Ramos (cell line): ENCODE results near the gene NUP107.

Experiments used
- in situ Hi-C: fragments of 300-500 bp; cut with MboI; formaldehyde crosslinking; loops from one replicate; pipeline ENCODE4 v1.14.3; 2022; ENCODE audit warnings: low sequenced_read_pairs; ENCODE audit not compliant: unreplicated experiment

The NUP107 gene

GRCh38 chr12:68686595-68687521 is at the start of gene NUP107:
TSS of gene NUP107 (plus strand) at chr12:68686978. CDS start at chr12:68687066, 88 bp downstream.
- in situ Hi-C loops: loop anchor here (25.0 kb wide), 1 partner anchor 325 kb away; no protein-coding TSS in a partner anchor

GRCh38 chr12:68637439-68637838 is 49.3 kb upstream of the NUP107 start:
- in situ Hi-C loops: loop anchor here (10.0 kb wide), 1 partner anchor 167 kb away; the partner anchor contains the start of gene MDM2

- in situ Hi-C loops: loop anchor here (10.0 kb wide), 1 partner anchor 167 kb away; the partner anchor contains the start of gene MDM2
Observed at GRCh38 chr12:68638171-68638570, 48.6 kb upstream of the NUP107 start.

- in situ Hi-C loops: loop anchor here (10.0 kb wide), 1 partner anchor 166 kb away; the partner anchor contains the start of gene MDM2
Observed at GRCh38 chr12:68638721-68639395, 47.9 kb upstream of the NUP107 start.

DNA sequence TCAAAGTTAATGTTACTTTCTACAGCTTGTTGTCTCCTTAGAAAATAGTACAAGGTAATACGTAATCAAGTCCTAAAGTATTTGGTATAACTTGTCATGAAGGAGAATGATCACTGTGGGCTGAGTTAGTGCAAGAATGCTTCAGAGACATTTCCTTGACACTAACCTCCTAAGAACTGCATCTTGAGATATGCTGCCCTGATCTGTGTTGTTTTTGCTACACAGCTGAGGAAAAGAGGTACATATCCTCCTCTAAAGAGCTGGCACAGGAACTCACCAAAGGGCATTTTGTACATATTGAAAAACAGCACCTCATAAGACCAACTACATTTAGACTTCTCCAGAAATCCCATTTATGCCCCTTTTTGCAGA is 47.4 kb upstream of the NUP107 start:
- in situ Hi-C loops: loop anchor here (10.0 kb wide), 1 partner anchor 165 kb away; the partner anchor contains the start of gene MDM2

DNA sequence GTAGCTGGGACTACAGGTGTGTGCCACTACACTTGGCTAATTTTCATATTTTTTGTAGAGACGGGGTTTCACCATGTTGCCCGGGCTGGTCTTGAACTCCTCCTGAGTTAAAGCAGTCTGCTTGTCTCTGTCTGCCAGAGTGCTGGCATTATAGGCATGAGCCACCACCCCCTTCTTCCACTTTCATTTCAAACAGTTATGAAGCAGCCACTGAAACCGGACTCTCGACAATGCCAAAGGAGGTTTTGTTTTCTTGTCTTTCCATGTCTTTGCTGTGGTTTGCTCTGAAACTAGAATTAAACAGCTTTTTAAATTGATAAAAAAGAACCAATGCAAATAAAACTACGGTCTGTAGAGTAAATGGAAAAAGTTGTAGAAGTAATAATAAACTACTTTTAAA is 45.6 kb upstream of the NUP107 start:
- in situ Hi-C loops: no loop called here

GRCh38 chr12:68646484-68646883 is 40.3 kb upstream of the NUP107 start:
- in situ Hi-C loops: no loop called here

DNA sequence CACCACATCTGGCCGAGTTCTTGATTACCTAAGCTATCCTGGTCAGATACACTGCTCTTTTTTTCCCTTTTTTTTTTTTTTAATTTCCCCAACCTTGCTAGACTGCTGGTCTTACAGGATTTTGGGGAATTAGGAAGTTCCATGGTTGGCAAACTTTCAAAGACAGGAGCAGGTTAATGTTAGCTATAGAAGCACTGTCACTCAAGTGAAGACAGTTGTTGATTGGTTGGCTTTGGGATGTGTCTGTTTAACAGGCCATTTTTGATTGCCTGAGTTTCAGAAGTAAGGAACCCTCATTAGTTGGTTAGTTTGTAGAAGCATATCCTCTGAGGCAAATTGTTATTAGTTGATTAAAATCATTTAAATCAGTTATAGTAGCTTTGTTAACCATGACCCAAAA is 39.3 kb upstream of the NUP107 start:
- in situ Hi-C loops: no loop called here

GRCh38 chr12:68648179-68648578 is 38.6 kb upstream of the NUP107 start:
- in situ Hi-C loops: no loop called here

- in situ Hi-C loops: no loop called here
Observed at GRCh38 chr12:68665016-68665569, 21.7 kb upstream of the NUP107 start.

- in situ Hi-C loops: no loop called here
Observed at GRCh38 chr12:68667291-68667690, 19.5 kb upstream of the NUP107 start.

DNA sequence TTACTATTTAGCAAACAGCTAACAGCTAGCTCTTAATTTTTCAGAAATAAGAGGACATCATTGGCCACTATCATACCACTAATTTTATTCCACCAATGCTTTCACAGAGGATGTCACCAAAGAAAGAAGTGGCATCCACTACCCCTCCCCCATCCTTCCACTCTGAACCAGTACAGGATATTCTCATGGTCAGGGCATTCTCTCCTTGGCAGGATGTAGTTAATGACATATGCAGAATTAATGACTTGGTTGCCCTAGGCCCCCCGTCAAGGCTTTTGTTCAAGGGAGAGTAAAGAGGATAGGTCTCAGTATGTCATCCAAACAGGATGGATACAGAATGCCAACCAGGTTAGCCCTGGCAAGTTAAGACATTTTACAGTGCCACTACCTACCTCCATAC is 18.9 kb upstream of the NUP107 start:
- in situ Hi-C loops: no loop called here

DNA sequence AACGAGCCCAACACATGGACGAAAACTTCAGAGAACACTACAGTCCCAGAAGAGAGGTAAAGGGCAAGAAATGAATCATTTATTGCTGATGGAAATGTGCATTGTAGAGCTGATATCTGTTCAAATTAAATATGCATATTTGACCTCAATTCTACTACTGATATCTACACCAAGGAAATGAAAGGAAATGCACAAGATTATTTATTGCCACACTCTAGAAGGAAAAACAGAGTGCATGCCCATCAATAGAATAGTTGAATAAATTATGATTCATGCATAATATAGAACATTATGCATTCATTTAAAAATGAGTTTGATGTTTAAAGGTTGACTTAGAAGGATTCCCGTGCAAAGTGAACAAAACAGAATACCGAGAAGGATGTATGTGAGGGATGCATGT is 15.6 kb upstream of the NUP107 start:
- in situ Hi-C loops: no loop called here

DNA sequence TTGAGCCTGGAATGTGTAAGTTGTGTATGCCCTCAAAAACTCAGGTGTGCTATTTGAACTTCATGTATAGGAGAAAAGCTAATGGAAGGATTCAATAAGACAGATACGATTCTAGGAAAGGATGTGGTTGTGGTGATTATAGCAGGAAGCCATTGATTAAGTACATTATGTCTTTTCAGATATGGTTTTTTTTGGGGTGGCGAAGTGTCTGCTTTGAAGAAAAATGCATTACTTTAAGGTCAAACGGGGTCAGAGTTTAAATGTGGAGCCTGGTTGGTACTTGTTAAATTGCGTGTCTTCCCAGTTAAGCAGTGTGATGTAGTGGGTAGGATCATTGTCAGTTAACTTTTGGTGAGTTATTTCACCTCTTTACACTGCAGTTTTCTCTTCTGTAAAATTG is 13.0 kb upstream of the NUP107 start:
- in situ Hi-C loops: no loop called here

DNA sequence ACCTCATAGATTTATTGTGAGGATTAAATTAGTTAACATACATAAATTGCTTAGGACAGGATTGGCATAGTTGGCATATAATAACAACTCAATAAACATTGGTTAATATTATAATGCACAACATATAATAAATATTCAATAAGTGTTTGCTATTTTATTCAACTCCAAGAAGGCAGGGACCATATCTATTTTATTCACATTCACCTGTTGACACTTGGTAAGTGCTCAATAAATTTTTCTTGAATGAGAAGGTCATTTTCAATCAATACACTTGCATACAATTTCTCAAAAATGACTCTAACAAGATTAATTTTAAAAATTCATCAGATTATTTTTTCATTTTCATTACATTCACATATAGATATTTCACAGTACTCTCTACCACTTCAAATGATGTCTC is 12.4 kb upstream of the NUP107 start:
- in situ Hi-C loops: no loop called here

- in situ Hi-C loops: loop anchor here (25.0 kb wide), 1 partner anchor 313 kb away; no protein-coding TSS in a partner anchor
Observed at GRCh38 chr12:68675101-68675842, 11.5 kb upstream of the NUP107 start.

DNA sequence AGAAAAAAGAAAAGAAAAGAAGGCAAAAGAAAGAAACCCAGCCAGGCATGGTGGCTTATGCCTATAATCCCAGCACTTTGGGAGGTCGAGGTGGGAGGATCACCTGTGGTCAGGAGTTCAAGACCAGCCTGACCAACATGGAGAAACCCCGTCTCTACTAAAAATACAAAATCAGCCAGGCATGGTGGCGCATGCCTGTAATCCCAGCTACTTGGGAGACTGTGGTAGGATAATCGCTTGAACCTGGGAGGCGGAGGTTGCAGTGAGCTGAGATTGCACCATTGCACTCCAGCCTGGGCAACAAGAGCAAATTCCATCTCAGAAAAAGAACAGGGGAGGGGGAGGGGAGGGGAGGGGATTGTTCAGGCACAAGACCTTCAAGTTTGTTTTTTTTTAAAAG is 9.9 kb upstream of the NUP107 start:
- in situ Hi-C loops: loop anchor here (25.0 kb wide), 1 partner anchor 315 kb away; no protein-coding TSS in a partner anchor

- in situ Hi-C loops: loop anchor here (25.0 kb wide), 1 partner anchor 324 kb away; no protein-coding TSS in a partner anchor
Observed at GRCh38 chr12:68686262-68686594, 550 bp upstream of the NUP107 start.

DNA sequence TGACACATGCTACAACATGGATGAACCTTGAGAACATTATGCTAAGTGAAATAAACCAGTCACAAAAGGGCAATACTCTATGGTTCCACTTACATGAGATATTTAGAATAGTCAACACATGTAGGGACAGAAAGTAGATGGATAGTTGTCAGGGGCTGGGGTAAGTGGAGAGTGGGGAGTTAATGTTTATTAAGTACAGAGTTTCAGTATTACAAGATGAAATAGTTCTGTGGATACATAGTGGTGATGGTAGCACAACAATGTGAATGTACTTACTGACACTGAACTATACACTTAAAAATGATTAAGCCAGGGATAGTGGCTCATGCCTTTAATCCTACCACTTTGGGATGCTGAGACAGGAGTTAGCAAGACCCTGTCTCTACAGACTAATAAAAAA is 8.7 kb downstream of the NUP107 start:
- in situ Hi-C loops: loop anchor here (25.0 kb wide), 1 partner anchor 333 kb away; no protein-coding TSS in a partner anchor

- in situ Hi-C loops: loop anchor here (25.0 kb wide), 1 partner anchor 337 kb away; no protein-coding TSS in a partner anchor
Observed at GRCh38 chr12:68699486-68699885, 12.7 kb downstream of the NUP107 start.
